Measurements from ENCODE around the gene PFKP. TPM values are rescaled to one million over a fixed set of nuclear protein-coding genes. Genes with fewer than 3 reads are reported as not detected.

Gene PFKP
- total RNA-seq, 1 experiment from 2014 or later: 120 TPM

DNA sequence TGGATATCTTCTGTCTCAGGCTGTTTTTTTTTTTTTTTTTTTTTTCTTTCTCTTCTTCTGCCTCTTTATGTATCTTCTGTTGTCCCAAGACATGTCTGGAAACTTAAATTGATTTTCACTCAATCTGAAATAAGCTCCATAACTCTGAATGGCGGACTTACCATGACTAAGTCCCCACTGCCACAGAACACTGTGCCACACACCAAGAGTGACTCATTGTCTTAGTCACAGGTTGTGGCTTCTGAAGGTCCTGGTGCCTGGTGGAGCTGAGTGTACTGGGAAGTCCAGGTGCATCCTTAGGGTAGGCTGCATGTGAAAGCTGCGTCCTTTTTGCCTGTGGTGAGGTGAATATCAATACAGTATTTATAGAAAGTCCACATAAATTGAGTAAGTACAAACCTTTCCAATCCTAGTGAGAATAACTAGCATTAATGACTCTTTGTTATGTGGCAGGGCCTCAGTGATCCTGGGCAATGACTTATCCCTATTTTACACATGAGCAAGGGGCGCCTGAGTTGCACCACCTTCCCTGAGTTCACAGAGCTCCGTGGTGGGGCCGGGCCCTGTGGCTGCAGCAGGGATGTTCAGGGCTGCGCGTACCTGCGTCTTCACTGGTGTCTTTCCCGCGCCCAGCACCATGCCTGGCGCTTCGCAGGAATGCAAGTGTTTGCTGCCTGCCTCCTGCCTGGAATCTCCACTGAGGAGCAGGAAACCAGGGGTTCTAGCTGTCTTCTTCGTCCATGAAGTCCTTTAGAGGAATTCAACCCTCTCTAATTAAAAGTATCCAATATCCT is 4.3 kb downstream of the PFKP start:
- H3K4me3 ChIP-seq (ENCODE audit: insufficient read depth, low read depth, low read length): no peak overlapping the region
- H3K36me3 ChIP-seq (replicated peaks; ENCODE audit: control insufficient read depth, insufficient read depth, low read length): peaks cover 4% of the 10 kb centered on the region
- DNase-seq: no peak
- H3K27me3 ChIP-seq (ENCODE audit: control insufficient read depth, insufficient read depth, low read length): peaks cover 7% of the 10 kb centered on the region

DNA sequence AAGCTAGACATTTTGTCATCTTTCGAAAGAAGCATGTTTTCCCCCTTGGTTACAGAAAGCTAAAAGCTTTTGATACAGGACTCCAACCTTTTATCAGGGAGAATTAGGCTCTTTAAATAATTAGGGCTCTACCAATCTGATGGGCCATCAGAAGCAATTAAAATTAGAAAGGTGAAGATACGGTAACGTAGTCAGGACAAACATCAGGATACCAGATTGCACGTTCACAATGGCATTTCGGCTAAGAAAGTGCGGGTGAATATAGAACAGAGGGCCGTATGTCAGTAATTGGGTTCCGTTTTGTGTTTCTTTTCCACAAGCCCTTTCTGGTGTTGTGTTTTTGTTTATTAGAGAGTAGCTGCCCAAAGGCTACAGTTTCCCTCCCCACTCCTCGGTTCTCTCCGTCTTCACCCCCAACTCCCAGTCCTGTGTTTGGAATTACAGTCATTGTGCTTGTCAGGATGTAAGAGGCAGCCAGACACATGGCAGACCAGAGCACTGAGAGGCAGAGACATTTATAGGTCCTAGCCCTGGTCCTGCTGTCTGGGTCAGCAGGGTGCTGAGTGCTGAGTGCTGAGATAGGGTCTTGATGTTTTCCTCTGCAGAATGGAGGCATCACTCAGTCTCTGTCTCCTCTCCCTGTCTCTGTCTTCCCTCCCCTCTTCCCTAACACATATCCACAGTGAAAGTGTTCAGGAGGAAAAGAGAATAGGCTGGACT is 5.5 kb downstream of the PFKP start:
- peaks cover 4% of the 10 kb centered on the region for H3K36me3 ChIP-seq (replicated peaks; ENCODE audit: control insufficient read depth, insufficient read depth, low read length)
- DNase-seq: no peak

DNA sequence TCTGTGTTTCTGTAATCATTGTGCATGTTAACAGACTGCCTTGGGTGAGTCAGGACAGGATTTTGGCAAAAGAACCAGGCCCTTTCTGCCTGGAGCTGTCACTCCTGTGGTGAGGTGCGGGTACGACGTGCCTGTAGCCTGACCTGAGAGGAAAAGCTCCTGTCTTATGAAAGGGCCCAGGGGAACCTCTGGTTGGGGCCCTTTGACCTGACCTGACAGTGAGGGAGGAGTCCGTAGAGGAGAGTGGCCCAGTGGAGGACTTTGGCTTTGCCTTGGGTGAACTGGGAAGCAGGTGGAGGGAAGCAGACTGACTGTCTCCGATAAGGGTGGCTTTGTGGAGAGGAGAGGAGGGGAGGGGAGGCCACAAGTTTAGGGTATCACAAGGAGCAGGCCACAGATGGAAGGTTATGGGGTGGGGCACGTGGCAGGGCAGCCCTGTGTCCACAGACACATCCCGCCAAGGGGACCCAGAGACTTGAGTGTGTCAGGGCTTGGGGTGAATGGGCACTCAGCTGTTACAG is 6.9 kb downstream of the PFKP start:
- peaks cover 4% of the 10 kb centered on the region for H3K36me3 ChIP-seq (replicated peaks; ENCODE audit: control insufficient read depth, insufficient read depth, low read length)
- no peak overlapping the region for H3K4me3 ChIP-seq (ENCODE audit: insufficient read depth, low read depth, low read length)
- no peak for DNase-seq
- H3K27me3 ChIP-seq (ENCODE audit: control insufficient read depth, insufficient read depth, low read length): no peaks in the 10 kb centered on the region

More for the DNA sequence above, 5.5 kb downstream of the PFKP start:
- Histone ChIP-seq H3K27me3 (ENCODE audit: control insufficient read depth, insufficient read depth, low read length) (peaks cover 2% of the 10 kb centered on the region; the same call in 1 of the 2 replicates), H3K4me3 (ENCODE audit: insufficient read depth, low read depth, low read length) (no peak overlapping the region)

DNA sequence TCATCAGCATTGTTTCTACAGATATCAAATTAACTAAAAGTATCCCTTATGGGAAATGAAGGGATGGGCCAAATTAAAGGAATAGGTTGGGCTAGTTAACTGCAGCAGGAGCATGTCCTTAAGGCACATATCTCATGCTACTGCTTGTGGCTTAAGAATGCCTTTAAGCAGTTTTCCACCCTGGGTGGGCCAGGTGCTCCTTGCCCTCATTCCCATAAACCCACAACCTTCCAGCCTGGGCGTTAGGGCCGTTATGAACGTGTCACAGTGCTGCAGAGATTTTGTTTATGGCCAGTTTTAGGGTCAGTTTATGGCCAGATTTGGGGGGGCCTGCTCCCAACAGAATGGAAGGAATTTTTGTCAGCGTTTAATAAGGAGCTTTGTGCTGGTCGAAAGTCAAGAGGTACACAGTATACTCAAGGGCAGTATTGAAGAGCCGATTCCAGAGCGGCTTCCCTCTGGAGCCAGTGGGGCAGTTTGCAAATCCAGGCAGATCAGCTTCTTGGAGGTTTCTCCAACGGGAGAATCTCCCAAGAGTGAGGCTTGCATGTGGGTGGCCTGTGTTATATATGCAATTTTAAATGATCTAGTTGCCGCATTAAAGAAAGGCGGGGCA is 7.7 kb downstream of the PFKP start:
- H3K27me3 ChIP-seq (ENCODE audit: control insufficient read depth, insufficient read depth, low read length): no peaks in the 10 kb centered on the region
- H3K4me3 ChIP-seq (ENCODE audit: insufficient read depth, low read depth, low read length): no peak overlapping the region
- DNase-seq: no peak
- peaks cover 3% of the 10 kb centered on the region for H3K36me3 ChIP-seq (replicated peaks; ENCODE audit: control insufficient read depth, insufficient read depth, low read length)

DNA sequence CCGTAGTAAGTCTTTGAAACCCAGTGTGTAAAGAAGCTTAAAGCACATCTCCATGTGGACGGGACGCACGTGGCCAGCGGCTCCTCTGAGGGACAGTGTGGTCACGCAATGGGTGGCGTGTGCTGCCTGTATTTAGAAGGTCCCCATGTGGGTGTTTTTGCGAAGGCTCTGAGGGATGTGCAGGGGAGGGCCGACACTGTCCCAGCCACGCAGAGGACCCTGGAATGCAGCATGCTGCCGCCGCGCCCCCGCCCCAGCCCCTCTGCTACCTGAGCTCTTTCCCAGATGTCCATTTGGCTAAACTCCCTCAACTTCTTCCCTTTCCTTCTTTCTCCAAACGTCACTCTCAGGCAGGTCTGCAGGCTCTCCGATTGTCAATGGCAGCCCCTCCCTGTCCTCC is 8.8 kb downstream of the PFKP start:
- Histone ChIP-seq H3K36me3 (replicated peaks; ENCODE audit: control insufficient read depth, insufficient read depth, low read length) (peaks cover 1% of the 10 kb centered on the region), H3K27me3 (ENCODE audit: control insufficient read depth, insufficient read depth, low read length) (no peaks in the 10 kb centered on the region), H3K4me3 (ENCODE audit: insufficient read depth, low read depth, low read length) (no peak overlapping the region)
- DNase-seq: peak; percentile 49

DNA sequence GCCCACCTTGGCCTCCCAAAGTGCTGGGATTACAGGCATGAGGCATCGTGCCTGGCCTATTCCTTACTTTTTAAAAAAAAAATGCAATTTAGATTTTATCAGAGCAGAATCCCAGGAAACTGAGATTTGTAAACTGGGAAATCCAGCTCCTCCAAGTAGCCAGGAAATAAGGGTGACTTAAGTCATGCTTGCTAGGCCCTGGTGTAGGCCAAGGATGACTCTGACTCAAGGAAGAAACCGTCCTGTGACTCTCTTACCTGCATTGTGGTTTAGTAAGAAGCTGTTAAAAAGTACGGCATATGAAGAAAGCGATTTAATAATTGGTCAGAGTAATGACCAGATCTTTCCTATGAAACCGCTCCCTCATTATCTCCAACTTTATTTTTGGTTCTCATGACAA is 10.2 kb downstream of the PFKP start:
- DNase-seq: no peak
- H3K27me3 ChIP-seq (ENCODE audit: control insufficient read depth, insufficient read depth, low read length): no peaks in the 10 kb centered on the region
- H3K36me3 ChIP-seq (replicated peaks; ENCODE audit: control insufficient read depth, insufficient read depth, low read length): peaks cover 4% of the 10 kb centered on the region
- no peak overlapping the region for H3K4me3 ChIP-seq (ENCODE audit: insufficient read depth, low read depth, low read length)

DNA sequence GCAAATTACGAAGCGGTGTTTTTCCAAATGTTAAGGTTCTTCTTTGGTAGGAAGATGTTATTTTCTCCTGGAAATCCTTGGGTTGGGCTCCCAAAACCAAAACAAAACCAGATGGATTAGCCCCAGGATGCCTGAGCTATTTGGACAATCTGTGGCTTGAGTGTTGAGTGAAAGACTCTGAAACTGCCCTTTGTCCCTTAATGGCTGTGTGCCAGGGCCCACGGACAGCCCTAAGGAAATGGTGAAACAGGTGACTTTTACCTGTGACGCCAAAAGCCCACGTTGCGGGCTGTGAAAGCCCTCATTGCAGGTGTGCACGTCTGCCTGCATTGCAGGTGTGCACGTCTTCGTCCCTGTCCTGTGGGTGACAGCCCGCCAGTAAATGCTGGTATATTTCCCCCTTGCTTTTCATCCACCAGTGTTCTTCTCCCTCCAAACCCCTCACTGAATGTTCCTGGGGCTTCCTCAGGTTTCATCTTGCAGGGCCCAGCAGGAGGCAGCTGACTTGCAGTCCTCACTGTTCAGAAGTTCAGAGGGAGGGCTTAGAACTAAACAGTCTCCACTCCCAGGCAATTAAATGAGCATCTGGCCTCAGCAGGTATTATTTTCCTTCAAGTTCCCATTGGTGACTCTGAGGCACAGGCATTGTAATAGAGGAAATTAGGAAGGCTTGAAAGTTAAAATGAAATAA is 10.7 kb downstream of the PFKP start:
- no peaks in the 10 kb centered on the region for H3K27me3 ChIP-seq (ENCODE audit: control insufficient read depth, insufficient read depth, low read length)
- H3K4me3 ChIP-seq (ENCODE audit: insufficient read depth, low read depth, low read length): no peak overlapping the region
- no peak for DNase-seq
- peaks cover 5% of the 10 kb centered on the region for H3K36me3 ChIP-seq (replicated peaks; ENCODE audit: control insufficient read depth, insufficient read depth, low read length)

DNA sequence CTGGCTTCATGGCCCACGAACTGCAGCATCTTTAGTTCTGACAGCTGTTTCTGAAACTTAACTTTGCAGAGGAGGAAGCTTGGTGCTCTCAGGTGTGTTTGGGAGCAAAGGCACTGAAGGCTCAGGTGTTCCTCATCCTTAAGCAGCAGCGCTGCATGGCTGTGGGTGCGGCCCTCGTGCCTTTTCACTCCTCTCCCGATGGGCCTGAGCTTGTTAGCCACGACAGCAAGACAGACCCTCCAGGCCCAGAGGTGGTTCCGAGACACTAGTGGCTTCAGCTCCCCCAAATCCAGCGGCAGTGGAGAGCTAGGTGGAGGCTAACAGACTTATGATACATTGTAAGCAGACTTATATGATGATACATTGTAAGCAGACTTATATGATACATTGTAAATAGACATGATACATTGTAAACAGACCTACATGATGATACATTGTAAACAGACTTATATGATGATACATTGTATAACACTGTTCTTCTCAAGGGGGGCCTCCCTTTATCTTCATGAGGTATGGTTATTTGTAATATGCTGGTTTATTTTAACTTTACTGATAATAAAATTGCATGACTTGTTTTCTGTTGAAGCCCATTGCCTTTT is 14.1 kb downstream of the PFKP start:
- H3K4me3 ChIP-seq (ENCODE audit: insufficient read depth, low read depth, low read length): no peak overlapping the region
- H3K36me3 ChIP-seq (replicated peaks; ENCODE audit: control insufficient read depth, insufficient read depth, low read length): peaks cover 5% of the 10 kb centered on the region
- DNase-seq: no peak
- no peaks in the 10 kb centered on the region for H3K27me3 ChIP-seq (ENCODE audit: control insufficient read depth, insufficient read depth, low read length)

DNA sequence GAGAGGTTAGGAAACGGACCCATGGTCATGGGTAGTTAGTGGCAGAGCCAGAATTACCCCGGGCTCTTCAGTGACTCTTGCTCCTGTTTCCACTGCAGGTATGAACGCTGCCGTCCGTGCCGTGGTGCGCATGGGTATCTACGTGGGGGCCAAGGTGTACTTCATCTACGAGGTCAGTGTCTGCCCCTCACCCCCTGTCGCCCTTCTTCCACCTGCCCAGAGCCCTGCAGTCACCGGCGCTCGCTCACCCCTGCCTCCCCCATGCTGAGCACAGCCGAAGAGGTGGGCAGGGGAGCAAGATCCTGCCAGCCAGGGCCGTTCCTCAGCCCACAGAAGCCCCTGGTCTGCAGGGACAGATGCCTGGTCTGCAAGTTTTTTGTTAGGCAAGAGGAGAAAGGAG is 14.9 kb downstream of the PFKP start:
- no peaks in the 10 kb centered on the region for H3K27me3 ChIP-seq (ENCODE audit: control insufficient read depth, insufficient read depth, low read length)

DNA sequence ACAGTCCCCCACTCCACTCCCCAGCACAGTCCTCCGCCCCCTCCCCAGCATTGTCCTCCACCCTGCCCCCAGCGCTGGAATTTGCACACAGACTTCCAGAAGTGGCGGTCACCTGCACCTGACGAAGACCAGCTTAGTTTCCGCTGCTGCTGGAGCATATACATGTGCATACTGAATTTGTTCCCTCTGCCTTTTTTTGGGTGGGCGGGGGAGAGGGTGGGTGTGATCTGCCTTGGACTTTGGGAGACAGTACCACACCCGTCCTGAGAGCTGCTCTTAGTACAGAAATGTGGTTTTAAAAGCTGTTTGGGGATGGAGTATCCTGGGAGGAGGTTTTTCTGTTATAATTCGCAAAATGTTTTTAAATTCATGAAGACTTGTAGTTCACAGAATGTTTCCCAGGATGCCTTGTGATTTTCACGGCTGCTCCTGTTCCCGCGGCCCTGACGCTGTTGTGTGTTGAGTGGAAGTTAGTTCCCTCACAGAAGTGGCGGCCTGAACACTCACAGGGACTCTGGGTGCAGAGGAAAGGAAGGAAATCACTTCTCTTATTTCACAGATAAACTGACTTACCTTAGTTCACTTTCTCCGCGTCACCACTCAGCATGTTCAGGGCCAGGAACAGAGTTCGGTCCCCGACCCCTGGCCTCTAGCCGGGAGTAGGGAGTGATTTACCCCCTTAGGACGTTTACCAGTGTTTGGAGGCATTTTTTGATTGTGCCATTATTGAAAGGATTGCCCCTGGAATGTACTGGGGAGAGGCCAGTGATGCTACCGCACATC is 18.6 kb downstream of the PFKP start:
- Histone ChIP-seq H3K4me3 (ENCODE audit: insufficient read depth, low read depth, low read length) (no peak overlapping the region), H3K36me3 (replicated peaks; ENCODE audit: control insufficient read depth, insufficient read depth, low read length) (peaks cover 6% of the 10 kb centered on the region), H3K27me3 (ENCODE audit: control insufficient read depth, insufficient read depth, low read length) (no peaks in the 10 kb centered on the region)
- peak; percentile 21 for DNase-seq

More for the DNA sequence above, 14.9 kb downstream of the PFKP start:
- DNase-seq: no peak
- Histone ChIP-seq H3K4me3 (ENCODE audit: insufficient read depth, low read depth, low read length) (no peak overlapping the region), H3K36me3 (replicated peaks; ENCODE audit: control insufficient read depth, insufficient read depth, low read length) (peaks cover 5% of the 10 kb centered on the region)

DNA sequence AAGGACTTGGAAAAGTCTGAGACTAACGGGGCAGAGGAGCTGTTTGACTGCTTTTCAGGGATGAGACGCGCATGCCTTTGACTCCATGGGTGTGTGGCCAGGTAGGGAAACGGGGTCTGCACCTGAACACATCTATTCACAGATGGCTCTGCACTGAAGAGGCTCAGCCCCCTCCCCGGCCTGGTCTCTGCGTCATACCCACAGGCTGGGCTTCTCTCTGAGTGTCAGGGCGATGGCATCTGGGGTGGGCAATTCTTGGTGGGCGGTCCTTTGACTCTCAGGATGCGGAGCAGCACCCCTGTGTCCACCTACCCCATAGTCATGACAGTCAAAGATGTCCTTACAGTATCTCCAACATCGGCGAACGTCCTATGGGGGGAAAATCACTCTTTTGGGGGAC is 23.0 kb downstream of the PFKP start:
- peaks cover 1% of the 10 kb centered on the region; the same call in 1 of the 2 replicates for H3K36me3 ChIP-seq (replicated peaks; ENCODE audit: control insufficient read depth, insufficient read depth, low read length)
- H3K27me3 ChIP-seq (ENCODE audit: control insufficient read depth, insufficient read depth, low read length): no peaks in the 10 kb centered on the region
- DNase-seq: no peak
- H3K4me3 ChIP-seq (ENCODE audit: insufficient read depth, low read depth, low read length): no peak overlapping the region

DNA sequence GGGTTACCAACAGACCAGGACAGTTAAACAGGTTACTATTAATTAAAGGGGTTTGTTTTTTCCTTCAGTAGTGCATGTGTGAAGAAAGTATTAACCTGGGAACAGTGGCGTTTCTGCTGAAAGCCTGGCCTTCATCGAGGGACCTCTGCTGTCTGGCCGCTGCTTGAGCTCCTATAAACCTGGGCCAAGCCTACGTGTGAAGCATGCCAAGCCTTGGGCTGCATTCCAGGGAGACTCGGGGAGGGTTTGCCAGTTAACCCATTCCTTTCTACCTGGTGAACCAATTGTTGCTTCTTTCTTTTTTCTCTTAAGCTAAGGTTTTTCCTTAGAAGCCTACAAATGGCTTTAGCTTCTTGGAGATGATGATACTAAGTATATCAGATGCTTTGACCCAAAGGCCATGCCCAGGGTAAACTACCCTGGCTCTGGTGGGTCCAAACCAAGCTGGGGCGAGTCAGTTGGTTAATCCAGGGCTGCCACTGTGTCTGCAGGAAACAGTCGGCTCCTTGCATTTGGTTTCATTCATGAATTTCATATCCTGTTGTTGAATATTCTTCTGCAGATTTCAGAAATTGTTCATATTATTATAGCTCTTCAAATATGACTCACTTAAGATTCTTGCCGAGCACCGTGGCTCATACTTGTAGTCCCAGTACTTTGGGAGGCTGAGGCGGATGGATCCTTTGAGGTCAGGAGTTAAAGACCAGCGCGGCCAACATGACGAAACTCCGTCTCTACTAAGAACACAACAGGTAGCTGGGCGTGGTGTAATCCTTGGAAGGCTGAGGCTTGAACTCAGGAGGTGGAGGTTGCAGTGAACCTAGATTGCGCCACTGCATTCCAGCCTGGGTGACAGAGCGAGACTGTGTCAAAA is 23.8 kb downstream of the PFKP start:
- Histone ChIP-seq H3K36me3 (replicated peaks; ENCODE audit: control insufficient read depth, insufficient read depth, low read length) (peaks cover 1% of the 10 kb centered on the region; the same call in 1 of the 2 replicates), H3K4me3 (ENCODE audit: insufficient read depth, low read depth, low read length) (no peak overlapping the region), H3K27me3 (ENCODE audit: control insufficient read depth, insufficient read depth, low read length) (no peaks in the 10 kb centered on the region)
- peak; percentile 74 for DNase-seq

DNA sequence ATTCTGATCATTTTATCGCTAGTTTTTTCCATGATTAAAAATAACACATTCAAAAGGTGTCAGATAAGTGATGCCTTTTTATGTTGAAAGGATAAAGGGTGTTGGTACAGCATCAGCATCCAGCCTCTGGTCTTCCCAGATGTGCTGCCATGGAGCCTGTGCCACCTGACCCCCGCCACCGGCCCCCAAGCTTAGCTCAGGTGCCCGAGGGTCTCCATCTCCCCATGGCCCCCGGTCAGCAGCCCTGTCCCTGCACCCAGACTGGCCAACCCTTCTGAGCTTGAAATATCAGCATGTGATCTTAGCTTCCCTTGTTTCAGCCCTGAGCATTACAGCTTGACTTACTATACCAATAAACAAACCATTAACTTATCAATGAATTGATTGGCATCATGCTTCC is 24.6 kb downstream of the PFKP start:
- DNase-seq: no peak
- H3K4me3 ChIP-seq (ENCODE audit: insufficient read depth, low read depth, low read length): no peak overlapping the region
- H3K36me3 ChIP-seq (replicated peaks; ENCODE audit: control insufficient read depth, insufficient read depth, low read length): peaks cover 1% of the 10 kb centered on the region; the same call in 1 of the 2 replicates
- H3K27me3 ChIP-seq (ENCODE audit: control insufficient read depth, insufficient read depth, low read length): no peaks in the 10 kb centered on the region

Data from H7 (cell line).